Lung (tissue), 12 donors: Measurements from ENCODE around the gene RMC1. TPM values are rescaled to one million over a fixed set of nuclear protein-coding genes. Genes with fewer than 3 reads are reported as not detected.
A peak's percentile ranks its signal among the peaks of the same experiment; 100 is the strongest.

Experiments used
- ATAC-seq: fragments of 200-7000 bp; cut with Tn5 transposase; one replicate; pipeline ENCODE4 v1.9.1; 2020; ENCODE audit warnings: moderate number of reproducible peaks; ENCODE audit not compliant: insufficient read depth, low FRiP score
- DNase-seq, 3 donors: peaks; one replicate each; pipeline ENCODE4 v3.0.0-alpha.2; 2013 to 2017
- H3K27ac ChIP-seq, 2 donors: one replicate each; pipeline ENCODE4 v1.5.1; 2013; ENCODE audit warnings: mild to moderate bottlenecking in 2 of 2, moderate library complexity in 2 of 2, control low read depth in 1 of 2, inconsistent platforms in 1 of 2, low read depth in 1 of 2, low read length in 1 of 2
- H3K27me3 ChIP-seq, 3 donors: one replicate each; pipeline ENCODE4 v1.5.1; 2013; ENCODE audit warnings: low read length in 2 of 3; ENCODE audit not compliant: control insufficient read depth in 3 of 3, insufficient read depth in 3 of 3
- H3K36me3 ChIP-seq, 4 donors: one replicate each; pipeline ENCODE4 v1.5.1; 2013; ENCODE audit warnings: low read length in 4 of 4, mild to moderate bottlenecking in 1 of 4, moderate library complexity in 1 of 4; ENCODE audit not compliant: control insufficient read depth in 4 of 4, insufficient read depth in 4 of 4
- H3K4me1 ChIP-seq, 5 donors: one replicate each; pipeline ENCODE4 v1.5.1; 2013; ENCODE audit warnings: low read length in 5 of 5, mild to moderate bottlenecking in 2 of 5, moderate library complexity in 1 of 5; ENCODE audit not compliant: control insufficient read depth in 5 of 5, insufficient read depth in 5 of 5
- H3K4me3 ChIP-seq: one replicate; pipeline ENCODE4 v1.5.1; 2013; ENCODE audit warnings: mild to moderate bottlenecking, control low read depth, moderate library complexity
- H3K9ac ChIP-seq, 2 donors: one replicate each; pipeline ENCODE4 v1.5.1; 2013; ENCODE audit warnings: low read length in 2 of 2, control low read depth in 1 of 2; ENCODE audit not compliant: insufficient read depth in 1 of 2
- H3K9me3 ChIP-seq, 4 donors: one replicate each; pipeline ENCODE4 v1.5.1; 2013; ENCODE audit warnings: low read length in 3 of 4, mild to moderate bottlenecking in 1 of 4, moderate library complexity in 1 of 4; ENCODE audit not compliant: control insufficient read depth in 4 of 4, insufficient read depth in 3 of 4
- WGBS, 2 donors: extraction: QIAGEN DNeasy Blood & Tissue Kit; methylation state at CpG; one replicate each; pipeline ENCODE4 v1.1.7; 2013; 5-methylcytosine and 5-hydroxymethylcytosine counted together
- polyA plus RNA-seq, 2 donors: library from polyadenylated mRNA; stranded (reverse); fragments of 200-250 nt; gene quantifications; one replicate each; pipeline ENCODE4 v1.2.1, GENCODE V29; 2013
- total RNA-seq, 2 donors: library from RNA; depleted of rRNA in 1 of 2; stranded (reverse); fragments of >200 nt in 1 of 2; gene quantifications; one replicate each; pipeline ENCODE4 v1.2.1, GENCODE V29; 2014 to 2021
- TF ChIP-seq, protein P1 (sequence below): IDR thresholded peaks from 2 replicates; pipeline ENCODE4 v1.5.1; 2012; ENCODE audit warnings: mild to moderate bottlenecking; ENCODE audit errors: control extremely low read depth, extremely low read depth
- donor health status: control.
- donor health status: control.
- donor health status: Bipolar disorder and iron deficiency.
- donor health status: healthy.
- donor health status: DM: yes; HTN: yes; CAD: no.

The RMC1 gene
- total and polyA plus RNA-seq, 4 donors: 28.2 to 71.3 (median 32.2) TPM

DNA sequence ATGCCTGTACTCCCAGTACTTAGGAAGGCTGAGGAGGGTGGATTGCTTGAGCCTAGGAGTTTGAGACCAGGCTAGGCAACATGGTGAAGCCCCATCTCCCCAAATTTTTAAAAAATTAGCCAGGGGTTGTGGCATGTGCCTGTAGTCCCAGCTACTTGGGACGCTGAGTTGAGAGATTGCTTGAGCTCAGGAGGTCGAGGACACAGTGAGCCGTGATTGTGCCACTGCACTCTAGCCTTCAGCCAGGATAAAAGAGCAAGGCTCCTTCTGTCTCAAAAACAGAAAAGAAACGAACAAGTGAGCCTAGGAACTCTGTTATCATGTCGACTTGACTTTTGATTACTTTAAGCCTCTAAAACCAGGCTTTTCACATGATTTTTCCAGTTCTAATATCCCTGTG, 69.3 kb downstream of the RMC1 start:
- Histone ChIP-seq H3K9ac (no peak overlapping the region), H3K36me3 (peaks cover 0 to 30% (median 11%) of the 10 kb centered on the region in 4 donors), H3K9me3 (no peaks in the 10 kb centered on the region), H3K4me1 (peaks cover 4 to 30% (median 14%) of the 10 kb centered on the region in 5 donors), H3K4me3 (no peak overlapping the region), H3K27me3 (no peaks in the 10 kb centered on the region), H3K27ac (no peak overlapping the region)
- no peak for ATAC-seq
- DNase-seq: no peak
- 81 to 93% methylated on average over 5 of the region's 5 CpGs for WGBS, 2 donors
- TF ChIP-seq, protein P1, sequence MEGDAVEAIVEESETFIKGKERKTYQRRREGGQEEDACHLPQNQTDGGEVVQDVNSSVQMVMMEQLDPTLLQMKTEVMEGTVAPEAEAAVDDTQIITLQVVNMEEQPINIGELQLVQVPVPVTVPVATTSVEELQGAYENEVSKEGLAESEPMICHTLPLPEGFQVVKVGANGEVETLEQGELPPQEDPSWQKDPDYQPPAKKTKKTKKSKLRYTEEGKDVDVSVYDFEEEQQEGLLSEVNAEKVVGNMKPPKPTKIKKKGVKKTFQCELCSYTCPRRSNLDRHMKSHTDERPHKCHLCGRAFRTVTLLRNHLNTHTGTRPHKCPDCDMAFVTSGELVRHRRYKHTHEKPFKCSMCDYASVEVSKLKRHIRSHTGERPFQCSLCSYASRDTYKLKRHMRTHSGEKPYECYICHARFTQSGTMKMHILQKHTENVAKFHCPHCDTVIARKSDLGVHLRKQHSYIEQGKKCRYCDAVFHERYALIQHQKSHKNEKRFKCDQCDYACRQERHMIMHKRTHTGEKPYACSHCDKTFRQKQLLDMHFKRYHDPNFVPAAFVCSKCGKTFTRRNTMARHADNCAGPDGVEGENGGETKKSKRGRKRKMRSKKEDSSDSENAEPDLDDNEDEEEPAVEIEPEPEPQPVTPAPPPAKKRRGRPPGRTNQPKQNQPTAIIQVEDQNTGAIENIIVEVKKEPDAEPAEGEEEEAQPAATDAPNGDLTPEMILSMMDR: no peak

DNA sequence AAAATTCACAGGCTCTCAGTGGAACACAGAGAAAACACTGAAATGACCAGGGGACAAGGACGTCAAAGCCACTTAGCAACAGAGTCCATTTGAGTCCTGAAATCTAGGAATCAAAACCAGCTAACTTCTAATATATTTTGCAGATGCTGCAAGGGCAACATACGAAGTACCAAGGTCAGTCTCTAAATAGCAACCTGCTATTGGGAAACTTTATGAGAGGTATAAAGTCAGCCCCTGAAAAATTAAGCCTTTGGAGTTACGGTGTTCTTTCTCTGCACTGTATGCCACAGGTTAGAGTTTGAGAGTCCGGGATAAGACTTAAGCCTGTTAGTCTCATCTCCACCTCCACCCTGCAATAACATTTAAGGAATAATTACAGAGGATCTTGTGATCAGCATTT, 69.7 kb downstream of the RMC1 start:
- peak overlapping the region in 1 of 2 donors; percentile 20 for H3K27ac ChIP-seq
- ATAC-seq: no peak
- no peaks in the 10 kb centered on the region for H3K9me3 ChIP-seq

DNA sequence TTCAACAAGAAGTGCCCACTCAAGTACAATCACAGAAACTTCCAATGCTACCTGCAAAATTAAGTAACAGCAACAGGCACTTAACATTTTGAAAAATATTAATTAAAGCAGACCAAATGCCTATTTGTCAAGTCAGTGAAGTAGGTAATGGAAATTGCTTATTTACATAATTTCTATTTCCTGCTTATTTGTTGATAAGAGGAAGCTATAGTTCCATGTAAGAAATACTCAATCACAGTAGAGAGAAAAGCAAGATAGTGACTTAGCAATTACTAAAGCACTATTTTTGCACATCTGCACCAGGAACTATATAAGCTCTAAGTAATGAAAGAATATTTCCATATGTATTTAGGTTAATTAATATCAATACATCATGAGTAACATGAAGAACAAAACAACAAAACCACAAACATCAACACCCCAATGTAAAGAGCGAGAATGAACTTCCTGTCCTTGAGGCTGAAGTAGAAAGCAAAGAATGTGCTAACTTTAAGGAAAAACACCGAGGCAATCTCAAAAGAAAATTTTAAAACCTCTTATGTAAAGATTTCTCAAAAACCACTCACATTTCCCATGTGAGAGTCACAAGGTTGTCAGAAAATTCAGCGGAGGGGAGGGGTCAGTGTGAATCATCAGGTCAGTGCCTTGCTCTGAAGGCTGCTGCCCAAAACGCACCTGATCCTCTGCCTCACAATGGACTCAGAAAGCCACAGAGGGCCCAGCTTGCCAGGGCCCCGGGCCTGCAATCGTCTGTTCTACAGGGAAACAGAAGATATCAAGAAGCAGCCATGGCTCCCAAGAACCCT, 70.5 kb downstream of the RMC1 start:
- Histone ChIP-seq H3K9me3 (no peaks in the 10 kb centered on the region), H3K9ac (no peak overlapping the region), H3K4me3 (no peak overlapping the region), H3K4me1 (peaks cover 6 to 17% (median 9%) of the 10 kb centered on the region in 5 donors), H3K36me3 (peaks cover 0 to 22% (median 10%) of the 10 kb centered on the region in 4 donors), H3K27me3 (no peaks in the 10 kb centered on the region), H3K27ac (peak overlapping the region in 1 of 2 donors; percentile 89)
- TF ChIP-seq, protein P1: no peak
- peak; percentile 78 for ATAC-seq
- WGBS, 2 donors: 37 to 45% methylated on average over 6 of the region's 6 CpGs
- DNase-seq: peak in 1 of 3 donors; percentile 29

More for the DNA sequence above, 69.7 kb downstream of the RMC1 start:
- WGBS, 2 donors: 80 to 85% methylated on average over 4 of the region's 4 CpGs
- H3K4me3 ChIP-seq: no peak overlapping the region
- no peak for DNase-seq
- TF ChIP-seq, protein P1: no peak
- peaks cover 0 to 29% (median 11%) of the 10 kb centered on the region in 4 donors for H3K36me3 ChIP-seq
- H3K9ac ChIP-seq: no peak overlapping the region
- H3K27me3 ChIP-seq: no peaks in the 10 kb centered on the region
- H3K4me1 ChIP-seq: peaks cover 4 to 25% (median 14%) of the 10 kb centered on the region in 5 donors
